ENCODE results near the gene TCAF1. TPM values are rescaled to one million over a fixed set of nuclear protein-coding genes. Genes with fewer than 3 reads are reported as not detected.

The TCAF1 gene
- total RNA-seq: 56.9 and 147 TPM in 2 replicates

GRCh38 chr7:143901668-143902331 lies at the start of gene TCAF1:
Gene TCAF1 (minus strand): TSS chr7:143902176. CDS start chr7:143876608, 25,568 bp downstream.

GRCh38 chr7:143934526-143935325 lies 32.8 kb upstream of the TCAF1 start, which contains the start of gene OR2F2:
Gene OR2F2 (plus strand): TSS chr7:143935233. CDS start chr7:143935233, 0 bp downstream.

Other genes starting within 250 kb of the TCAF1 start
- under 0.01 TPM in 1 of 2 replicates, not detected in the other for gene CTAGE6, start 144.5 kb downstream of the TCAF1 start, total RNA-seq
- gene OR2F2, start 33.1 kb upstream of the TCAF1 start, total RNA-seq: not detected in 2 replicates
- not detected in 2 replicates for gene OR2F1, start 52.7 kb upstream of the TCAF1 start, total RNA-seq
- gene OR6B1, start 98.1 kb upstream of the TCAF1 start, total RNA-seq: not detected in 2 replicates
- gene OR2A5, start 146.8 kb upstream of the TCAF1 start, total RNA-seq: not detected in 2 replicates
- not detected in 2 replicates for gene OR2A25, start 167.6 kb upstream of the TCAF1 start, total RNA-seq
- gene OR2A12, start 184.1 kb upstream of the TCAF1 start, total RNA-seq: not detected in 2 replicates
- not detected in 2 replicates for gene OR2A2, start 207.4 kb upstream of the TCAF1 start, total RNA-seq
- gene OR2A14, start 221.0 kb upstream of the TCAF1 start, total RNA-seq: not detected in 2 replicates

Data from epithelial cell of alveolus of lung (primary cell).